BE2C (cell line): ENCODE results near the gene PNPLA4.

Experiments used
- DNase-seq: peaks from one replicate; pipeline ENCODE4 v3.0.0-alpha.2; 2020
- H3K27me3 ChIP-seq: fragments of 250-450 bp; sonication (Bioruptor Pico); 2 replicates; pipeline ENCODE4 v1.5.1; 2020; ENCODE audit warnings: mild to moderate bottlenecking
- H3K36me3 ChIP-seq: fragments of 250-450 bp; sonication (Bioruptor Pico); 2 replicates; pipeline ENCODE4 v1.5.1; 2020; ENCODE audit warnings: mild to moderate bottlenecking
- H3K4me1 ChIP-seq: fragments of 250-450 bp; sonication (Bioruptor Pico); 2 replicates; pipeline ENCODE4 v1.5.1; 2020
- H3K4me3 ChIP-seq: 2 replicates; pipeline ENCODE4 v1.5.1; 2011; ENCODE audit warnings: low read depth, low read length
- H3K9me3 ChIP-seq: fragments of 250-450 bp; sonication (Bioruptor Pico); 2 replicates; pipeline ENCODE4 v1.5.1; 2020
- CTCF ChIP-seq: IDR thresholded peaks from 2 replicates; pipeline ENCODE4 v1.5.1; 2012; ENCODE audit warnings: mild to moderate bottlenecking, low read depth, low read length

PNPLA4 gene

GRCh38 chrX:7950865-7951264 is 23.7 kb upstream of the PNPLA4 start:
- no peak for TF ChIP-seq CTCF
- Histone ChIP-seq H3K4me1 (no peaks in the 10 kb centered on the region), H3K4me3 (no peak overlapping the region), H3K9me3 (no peaks in the 10 kb centered on the region), H3K36me3 (no peaks in the 10 kb centered on the region), H3K27me3 (no peaks in the 10 kb centered on the region)
- DNase-seq, result no peak

- no peak for TF ChIP-seq CTCF
- DNase-seq, result no peak
- no peaks in the 10 kb centered on the region for H3K4me1 ChIP-seq
- H3K9me3 ChIP-seq, result no peaks in the 10 kb centered on the region
- H3K4me3 ChIP-seq, result no peak overlapping the region
- H3K27me3 ChIP-seq, result no peaks in the 10 kb centered on the region
- no peaks in the 10 kb centered on the region for H3K36me3 ChIP-seq
Observed at GRCh38 chrX:7948483-7948882, 21.3 kb upstream of the PNPLA4 start.

GRCh38 chrX:7946960-7947359 is 19.7 kb upstream of the PNPLA4 start:
- Histone ChIP-seq H3K27me3 (no peaks in the 10 kb centered on the region), H3K36me3 (no peaks in the 10 kb centered on the region), H3K4me1 (no peaks in the 10 kb centered on the region), H3K9me3 (no peaks in the 10 kb centered on the region), H3K4me3 (no peak overlapping the region)
- TF ChIP-seq CTCF, result no peak
- DNase-seq, result no peak

- no peaks in the 10 kb centered on the region for H3K36me3 ChIP-seq
- no peaks in the 10 kb centered on the region for H3K4me1 ChIP-seq
- H3K9me3 ChIP-seq, result no peaks in the 10 kb centered on the region
- DNase-seq, result no peak
- H3K27me3 ChIP-seq, result no peaks in the 10 kb centered on the region
- H3K4me3 ChIP-seq, result no peak overlapping the region
- no peak for TF ChIP-seq CTCF
Observed at GRCh38 chrX:7943600-7944245, 16.5 kb upstream of the PNPLA4 start.

- no peak for DNase-seq
- no peaks in the 10 kb centered on the region for H3K36me3 ChIP-seq
- TF ChIP-seq CTCF, result 0 out of 2 replicates have a peak, but pooled peaks have one; percentile 15
Observed at GRCh38 chrX:7941390-7942042, 14.3 kb upstream of the PNPLA4 start.

GRCh38 chrX:7934026-7934425 is 6.8 kb upstream of the PNPLA4 start:
- no peak for TF ChIP-seq CTCF
- Histone ChIP-seq H3K4me1 (no peaks in the 10 kb centered on the region), H3K9me3 (no peaks in the 10 kb centered on the region), H3K4me3 (no peak overlapping the region), H3K27me3 (no peaks in the 10 kb centered on the region), H3K36me3 (no peaks in the 10 kb centered on the region)
- no peak for DNase-seq

More at GRCh38 chrX:7941390-7942042, 14.3 kb upstream of the PNPLA4 start:
- no peak overlapping the region for H3K4me3 ChIP-seq
- no peaks in the 10 kb centered on the region for H3K4me1 ChIP-seq
- H3K9me3 ChIP-seq, result no peaks in the 10 kb centered on the region
- no peaks in the 10 kb centered on the region for H3K27me3 ChIP-seq
